Measurements from ENCODE around the gene NHSL2. TPM values are rescaled to one million over a fixed set of nuclear protein-coding genes. Genes with fewer than 3 reads are reported as not detected.

The NHSL2 gene
- total RNA-seq, 2 donors from 2014 or later = 6.9 to 11.2 TPM

DNA sequence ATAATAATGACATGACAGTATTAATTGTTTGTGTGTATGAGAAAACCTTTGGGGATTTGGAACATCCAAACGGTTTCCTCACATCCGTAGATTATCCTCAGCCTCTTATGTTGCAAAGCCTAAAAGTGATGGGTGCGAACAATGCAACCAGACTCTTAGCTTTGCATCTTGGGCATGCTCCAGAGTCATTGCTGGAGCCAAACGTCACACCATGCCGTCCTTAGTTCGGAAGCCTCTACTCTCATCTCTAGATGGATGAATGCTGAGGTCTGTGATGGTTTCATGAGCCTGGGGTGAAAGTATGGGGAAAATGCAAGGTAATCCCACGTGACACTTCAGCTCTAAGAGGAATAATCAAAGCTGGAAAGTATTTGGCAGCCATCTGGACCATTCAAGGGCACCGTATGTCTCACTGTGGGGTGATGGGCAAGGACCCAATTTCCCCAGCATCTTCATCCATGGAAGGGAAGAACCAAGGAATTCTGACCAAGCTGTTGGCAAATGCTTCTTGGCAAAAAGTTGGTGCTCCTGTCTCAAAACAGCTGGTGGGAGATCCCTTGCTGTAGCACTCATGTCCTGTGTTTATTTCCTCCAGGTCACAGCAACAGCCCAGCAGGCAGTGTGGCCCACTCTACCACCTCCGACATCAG, 227.3 kb downstream of the NHSL2 start:
- no peak overlapping the region for H3K27ac Mint-ChIP-seq
- 96% methylated on average over 9 of the region's 9 CpGs; no CpG with 5 or more reads in 1 of the 2 experiments for WGBS, 2 experiments (ENCODE audit: insufficient coverage in 1 of 2, insufficient read length in 1 of 2)
- Histone ChIP-seq H3K9me3 (ENCODE audit: control insufficient read depth, low read length) (no peaks in the 10 kb centered on the region), H3K27ac (ENCODE audit: low read depth, low read length) (no peak overlapping the region), H3K9ac (ENCODE audit: extremely low read depth, low read length, poor library complexity, severe bottlenecking) (no peak overlapping the region), H3K4me1 (ENCODE audit: control insufficient read depth, insufficient read depth, low read length) (no peaks in the 10 kb centered on the region), H3K4me3 (ENCODE audit: low read length) (no peak overlapping the region), H3K27me3 (ENCODE audit: control insufficient read depth, insufficient read depth, low read length, poor library complexity, severe bottlenecking) (peaks cover 5% of the 10 kb centered on the region), H3K36me3 (ENCODE audit: control insufficient read depth, insufficient read depth, low read length) (no peaks in the 10 kb centered on the region)
- peaks cover 68% of the 10 kb centered on the region for H3K9me3 Mint-ChIP-seq
- no peaks in the 10 kb centered on the region for H3K4me1 Mint-ChIP-seq
- TF ChIP-seq, protein P1, sequence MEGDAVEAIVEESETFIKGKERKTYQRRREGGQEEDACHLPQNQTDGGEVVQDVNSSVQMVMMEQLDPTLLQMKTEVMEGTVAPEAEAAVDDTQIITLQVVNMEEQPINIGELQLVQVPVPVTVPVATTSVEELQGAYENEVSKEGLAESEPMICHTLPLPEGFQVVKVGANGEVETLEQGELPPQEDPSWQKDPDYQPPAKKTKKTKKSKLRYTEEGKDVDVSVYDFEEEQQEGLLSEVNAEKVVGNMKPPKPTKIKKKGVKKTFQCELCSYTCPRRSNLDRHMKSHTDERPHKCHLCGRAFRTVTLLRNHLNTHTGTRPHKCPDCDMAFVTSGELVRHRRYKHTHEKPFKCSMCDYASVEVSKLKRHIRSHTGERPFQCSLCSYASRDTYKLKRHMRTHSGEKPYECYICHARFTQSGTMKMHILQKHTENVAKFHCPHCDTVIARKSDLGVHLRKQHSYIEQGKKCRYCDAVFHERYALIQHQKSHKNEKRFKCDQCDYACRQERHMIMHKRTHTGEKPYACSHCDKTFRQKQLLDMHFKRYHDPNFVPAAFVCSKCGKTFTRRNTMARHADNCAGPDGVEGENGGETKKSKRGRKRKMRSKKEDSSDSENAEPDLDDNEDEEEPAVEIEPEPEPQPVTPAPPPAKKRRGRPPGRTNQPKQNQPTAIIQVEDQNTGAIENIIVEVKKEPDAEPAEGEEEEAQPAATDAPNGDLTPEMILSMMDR (conservative IDR thresholded peaks at IDR 0.05) = no peak
- peaks cover 19% of the 10 kb centered on the region for H3K36me3 Mint-ChIP-seq (ENCODE audit: low read depth)
- peaks cover 3% of the 10 kb centered on the region for H3K27me3 Mint-ChIP-seq (ENCODE audit: insufficient read depth)
- no peak overlapping the region for H3K4me3 Mint-ChIP-seq
- no peak for DNase-seq

- no peak overlapping the region for H3K27ac ChIP-seq (ENCODE audit: low read depth, low read length)
- Mint-ChIP-seq H3K4me3 (no peak overlapping the region), H3K27me3 (ENCODE audit: insufficient read depth) (no peaks in the 10 kb centered on the region), H3K36me3 (ENCODE audit: low read depth) (peaks cover 22% of the 10 kb centered on the region), H3K4me1 (no peaks in the 10 kb centered on the region), H3K27ac (no peak overlapping the region), H3K9me3 (peaks cover 56% of the 10 kb centered on the region)
- DNase-seq = no peak
- H3K4me3 ChIP-seq (ENCODE audit: low read length) = no peak overlapping the region
- 95 to 100% methylated on average over 3 to 8 of the region's 8 CpGs for WGBS, 2 experiments (ENCODE audit: insufficient coverage in 1 of 2, insufficient read length in 1 of 2)
- H3K36me3 ChIP-seq (ENCODE audit: control insufficient read depth, insufficient read depth, low read length) = no peaks in the 10 kb centered on the region
- TF ChIP-seq, protein P1 (conservative IDR thresholded peaks at IDR 0.05) = no peak
- H3K27me3 ChIP-seq (ENCODE audit: control insufficient read depth, insufficient read depth, low read length, poor library complexity, severe bottlenecking) = no peaks in the 10 kb centered on the region
- no peaks in the 10 kb centered on the region for H3K4me1 ChIP-seq (ENCODE audit: control insufficient read depth, insufficient read depth, low read length)
- no peaks in the 10 kb centered on the region for H3K9me3 ChIP-seq (ENCODE audit: control insufficient read depth, low read length)
- no peak overlapping the region for H3K9ac ChIP-seq (ENCODE audit: extremely low read depth, low read length, poor library complexity, severe bottlenecking)
These were observed 228.9 kb downstream of the NHSL2 start for GRCh38 chrX:72139538-72139937.

- 85 to 100% methylated on average over 2 to 4 of the region's 4 CpGs for WGBS, 2 experiments (ENCODE audit: insufficient coverage in 1 of 2, insufficient read length in 1 of 2)
These were observed 230.8 kb downstream of the NHSL2 start for GRCh38 chrX:72141372-72142004.

More at GRCh38 chrX:72141372-72142004, 230.8 kb downstream of the NHSL2 start:
- no peaks in the 10 kb centered on the region for H3K4me1 Mint-ChIP-seq
- Histone ChIP-seq H3K36me3 (ENCODE audit: control insufficient read depth, insufficient read depth, low read length) (no peaks in the 10 kb centered on the region), H3K4me3 (ENCODE audit: low read length) (no peak overlapping the region), H3K9ac (ENCODE audit: extremely low read depth, low read length, poor library complexity, severe bottlenecking) (no peak overlapping the region), H3K27ac (ENCODE audit: low read depth, low read length) (no peak overlapping the region), H3K27me3 (ENCODE audit: control insufficient read depth, insufficient read depth, low read length, poor library complexity, severe bottlenecking) (no peaks in the 10 kb centered on the region), H3K4me1 (ENCODE audit: control insufficient read depth, insufficient read depth, low read length) (no peaks in the 10 kb centered on the region), H3K9me3 (ENCODE audit: control insufficient read depth, low read length) (no peaks in the 10 kb centered on the region)
- peaks cover 49% of the 10 kb centered on the region for H3K9me3 Mint-ChIP-seq
- peaks cover 15% of the 10 kb centered on the region for H3K36me3 Mint-ChIP-seq (ENCODE audit: low read depth)
- H3K27me3 Mint-ChIP-seq (ENCODE audit: insufficient read depth) = no peaks in the 10 kb centered on the region
- H3K27ac Mint-ChIP-seq = no peak overlapping the region
- TF ChIP-seq, protein P1 (conservative IDR thresholded peaks at IDR 0.05) = no peak
- DNase-seq = no peak
- no peak overlapping the region for H3K4me3 Mint-ChIP-seq

Measured in endodermal cell (in vitro differentiated cells).